ENCODE measurements around the gene E2F4. TPM values are rescaled to one million over a fixed set of nuclear protein-coding genes. Genes with fewer than 3 reads are reported as not detected.

The E2F4 gene
- total and polyA plus RNA-seq, 2 of the 13 experiments (the other 11 are each of a cell fraction or from before 2014, with no cell fraction given), result 84.8 to 91.2 TPM

DNA sequence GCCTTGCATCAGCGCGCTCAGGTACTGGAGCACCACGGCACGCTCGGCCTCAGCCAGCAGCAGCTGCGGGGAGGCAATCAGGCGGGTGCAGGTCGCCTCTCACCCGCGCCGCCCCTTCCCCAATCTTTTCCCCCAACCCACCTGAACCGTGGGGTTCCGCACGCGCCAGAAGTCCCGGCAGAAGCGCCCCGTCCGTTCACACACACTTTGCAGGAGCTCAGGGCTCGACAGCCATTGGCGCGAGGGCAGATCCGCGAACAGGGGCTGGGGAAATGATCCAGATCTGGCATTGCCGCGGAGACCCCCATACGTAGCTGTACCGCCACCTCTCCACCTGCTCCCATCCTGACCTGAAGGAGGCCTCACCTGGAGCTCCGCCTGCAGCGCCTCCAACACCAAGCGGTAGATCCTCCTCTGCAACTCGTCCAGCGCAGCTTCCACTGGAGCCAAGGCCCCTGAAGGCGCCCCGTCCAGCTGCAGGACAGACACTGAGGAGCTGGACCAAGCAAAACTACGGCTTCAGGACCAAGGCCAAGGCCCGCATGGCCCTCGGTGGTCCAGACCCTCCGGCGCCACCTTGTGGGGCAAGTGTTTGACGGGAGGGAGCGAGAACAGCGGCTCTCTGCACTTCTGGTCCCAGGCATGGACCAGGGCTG lies 6.8 kb upstream of the E2F4 start (continued):
- TF ChIP-seq ZFP90 (CRISPR knock-in tag; IDR thresholded peaks at IDR 0.05; ENCODE audit: borderline replicate concordance) (peak; percentile 98), FOXA3 (CRISPR knock-in tag; IDR thresholded peaks at IDR 0.05) (peak; percentile 59), ZNF33B (CRISPR knock-in tag; IDR thresholded peaks at IDR 0.05) (peak; percentile 75; the same call in 1 of the 2 replicates), NFIB (CRISPR knock-in tag; IDR thresholded peaks at IDR 0.05; ENCODE audit: borderline replicate concordance) (no peak), BRD4 (CRISPR knock-in tag; IDR thresholded peaks at IDR 0.05) (no peak), KDM1A (CRISPR knock-in tag; IDR thresholded peaks at IDR 0.05) (peak; percentile 58; the same call in 1 of the 2 replicates), ZNF160 (CRISPR knock-in tag; IDR thresholded peaks at IDR 0.05) (peak; percentile 92; the same call in 1 of the 2 replicates), CEBPB (IDR thresholded peaks at IDR 0.05; ENCODE audit: borderline replicate concordance, low read depth, low read length) (no peak), ZZZ3 (CRISPR knock-in tag; IDR thresholded peaks at IDR 0.05; ENCODE audit: borderline replicate concordance) (no peak), ZNF274 (CRISPR knock-in tag; IDR thresholded peaks at IDR 0.05) (peak; percentile 95), ARHGAP35 (CRISPR knock-in tag; IDR thresholded peaks at IDR 0.05; ENCODE audit: borderline replicate concordance) (peak; percentile 61; the same call in 1 of the 2 replicates), TBP (CRISPR knock-in tag; IDR thresholded peaks at IDR 0.05) (no peak), ZNF737 (CRISPR knock-in tag; IDR thresholded peaks at IDR 0.05; ENCODE audit: borderline replicate concordance) (no peak), TMF1 (CRISPR knock-in tag; IDR thresholded peaks at IDR 0.05; ENCODE audit: low read depth) (0 out of 2 replicates have a peak, but pooled peaks have one; percentile 72), ZC3H13 (CRISPR knock-in tag; IDR thresholded peaks at IDR 0.05) (peak; percentile 95), SATB2 (CRISPR knock-in tag; IDR thresholded peaks at IDR 0.05) (peak; percentile 68; the same call in 1 of the 2 replicates), ZSCAN30 (CRISPR knock-in tag; IDR thresholded peaks at IDR 0.05) (no peak)
- TF ChIP-seq, protein P1, sequence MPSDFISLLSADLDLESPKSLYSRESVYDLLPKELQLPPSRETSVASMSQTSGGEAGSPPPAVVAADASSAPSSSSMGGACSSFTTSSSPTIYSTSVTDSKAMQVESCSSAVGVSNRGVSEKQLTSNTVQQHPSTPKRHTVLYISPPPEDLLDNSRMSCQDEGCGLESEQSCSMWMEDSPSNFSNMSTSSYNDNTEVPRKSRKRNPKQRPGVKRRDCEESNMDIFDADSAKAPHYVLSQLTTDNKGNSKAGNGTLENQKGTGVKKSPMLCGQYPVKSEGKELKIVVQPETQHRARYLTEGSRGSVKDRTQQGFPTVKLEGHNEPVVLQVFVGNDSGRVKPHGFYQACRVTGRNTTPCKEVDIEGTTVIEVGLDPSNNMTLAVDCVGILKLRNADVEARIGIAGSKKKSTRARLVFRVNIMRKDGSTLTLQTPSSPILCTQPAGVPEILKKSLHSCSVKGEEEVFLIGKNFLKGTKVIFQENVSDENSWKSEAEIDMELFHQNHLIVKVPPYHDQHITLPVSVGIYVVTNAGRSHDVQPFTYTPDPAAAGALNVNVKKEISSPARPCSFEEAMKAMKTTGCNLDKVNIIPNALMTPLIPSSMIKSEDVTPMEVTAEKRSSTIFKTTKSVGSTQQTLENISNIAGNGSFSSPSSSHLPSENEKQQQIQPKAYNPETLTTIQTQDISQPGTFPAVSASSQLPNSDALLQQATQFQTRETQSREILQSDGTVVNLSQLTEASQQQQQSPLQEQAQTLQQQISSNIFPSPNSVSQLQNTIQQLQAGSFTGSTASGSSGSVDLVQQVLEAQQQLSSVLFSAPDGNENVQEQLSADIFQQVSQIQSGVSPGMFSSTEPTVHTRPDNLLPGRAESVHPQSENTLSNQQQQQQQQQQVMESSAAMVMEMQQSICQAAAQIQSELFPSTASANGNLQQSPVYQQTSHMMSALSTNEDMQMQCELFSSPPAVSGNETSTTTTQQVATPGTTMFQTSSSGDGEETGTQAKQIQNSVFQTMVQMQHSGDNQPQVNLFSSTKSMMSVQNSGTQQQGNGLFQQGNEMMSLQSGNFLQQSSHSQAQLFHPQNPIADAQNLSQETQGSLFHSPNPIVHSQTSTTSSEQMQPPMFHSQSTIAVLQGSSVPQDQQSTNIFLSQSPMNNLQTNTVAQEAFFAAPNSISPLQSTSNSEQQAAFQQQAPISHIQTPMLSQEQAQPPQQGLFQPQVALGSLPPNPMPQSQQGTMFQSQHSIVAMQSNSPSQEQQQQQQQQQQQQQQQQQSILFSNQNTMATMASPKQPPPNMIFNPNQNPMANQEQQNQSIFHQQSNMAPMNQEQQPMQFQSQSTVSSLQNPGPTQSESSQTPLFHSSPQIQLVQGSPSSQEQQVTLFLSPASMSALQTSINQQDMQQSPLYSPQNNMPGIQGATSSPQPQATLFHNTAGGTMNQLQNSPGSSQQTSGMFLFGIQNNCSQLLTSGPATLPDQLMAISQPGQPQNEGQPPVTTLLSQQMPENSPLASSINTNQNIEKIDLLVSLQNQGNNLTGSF (CRISPR knock-in tag; IDR thresholded peaks at IDR 0.05), result peak; percentile 83; the same call in 1 of the 2 replicates
- TF ChIP-seq, protein P2, sequence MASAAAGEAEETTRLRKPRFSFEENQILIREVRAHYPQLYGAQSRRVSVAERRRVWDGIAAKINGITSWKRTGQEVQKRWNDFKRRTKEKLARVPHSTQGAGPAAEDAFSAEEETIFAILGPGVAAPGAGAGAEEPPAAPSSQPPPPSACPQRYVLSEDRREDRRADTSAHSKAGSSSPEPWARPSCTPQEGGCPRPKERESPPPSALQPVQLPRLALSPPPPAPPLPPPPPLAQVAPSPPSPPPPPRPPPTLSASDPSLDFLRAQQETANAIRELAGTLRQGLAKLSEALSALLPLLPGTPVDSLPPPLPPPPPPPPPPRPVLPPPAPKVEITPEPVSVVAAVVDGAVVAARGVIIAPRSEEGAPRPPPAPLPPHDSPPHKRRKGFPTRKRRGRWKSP (CRISPR knock-in tag; IDR thresholded peaks at IDR 0.05), result peak; percentile 49; the same call in 1 of the 2 replicates
- TF ChIP-seq, protein P3, sequence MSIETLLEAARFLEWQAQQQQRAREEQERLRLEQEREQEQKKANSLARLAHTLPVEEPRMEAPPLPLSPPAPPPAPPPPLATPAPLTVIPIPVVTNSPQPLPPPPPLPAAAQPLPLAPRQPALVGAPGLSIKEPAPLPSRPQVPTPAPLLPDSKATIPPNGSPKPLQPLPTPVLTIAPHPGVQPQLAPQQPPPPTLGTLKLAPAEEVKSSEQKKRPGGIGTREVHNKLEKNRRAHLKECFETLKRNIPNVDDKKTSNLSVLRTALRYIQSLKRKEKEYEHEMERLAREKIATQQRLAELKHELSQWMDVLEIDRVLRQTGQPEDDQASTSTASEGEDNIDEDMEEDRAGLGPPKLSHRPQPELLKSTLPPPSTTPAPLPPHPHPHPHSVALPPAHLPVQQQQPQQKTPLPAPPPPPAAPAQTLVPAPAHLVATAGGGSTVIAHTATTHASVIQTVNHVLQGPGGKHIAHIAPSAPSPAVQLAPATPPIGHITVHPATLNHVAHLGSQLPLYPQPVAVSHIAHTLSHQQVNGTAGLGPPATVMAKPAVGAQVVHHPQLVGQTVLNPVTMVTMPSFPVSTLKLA (IDR thresholded peaks at IDR 0.05), result peak; percentile 51
